ENCODE results near the gene CLOCK.
"Not testable (repeated sequence)": the region's sequence is repeated elsewhere in the genome, so short reads cannot be mapped to it uniquely, and the experiment has no call there.

The CLOCK gene

GRCh38 chr4:55546756-55547465 is at the start of gene CLOCK:
Gene CLOCK (minus strand): TSS chr4:55546909. CDS start chr4:55482785, 64,124 bp downstream.
- DNase-seq (ENCODE audit: low spot score): peak; percentile 95

- no peak for DNase-seq (ENCODE audit: low spot score)
Observed at GRCh38 chr4:55592014-55592413, 45.3 kb upstream of the CLOCK start, which contains the start of gene PDCL2. Gene PDCL2 (minus strand): TSS chr4:55592245. CDS start chr4:55592109, 136 bp downstream.

- DNase-seq (ENCODE audit: low spot score): no peak
Observed at GRCh38 chr4:55588160-55588559, 41.5 kb upstream of the CLOCK start.

GRCh38 chr4:55582773-55583172 is 36.1 kb upstream of the CLOCK start:
- DNase-seq (ENCODE audit: low spot score): not testable (repeated sequence)

- no peak for DNase-seq (ENCODE audit: low spot score)
Observed at GRCh38 chr4:55578341-55579010, 31.8 kb upstream of the CLOCK start.

- DNase-seq (ENCODE audit: low spot score): no peak
Observed at GRCh38 chr4:55575513-55575912, 28.8 kb upstream of the CLOCK start.

- DNase-seq (ENCODE audit: low spot score): no peak
Observed at GRCh38 chr4:55574252-55574651, 27.5 kb upstream of the CLOCK start.

GRCh38 chr4:55571806-55572205 is 25.1 kb upstream of the CLOCK start:
- DNase-seq (ENCODE audit: low spot score): no peak

GRCh38 chr4:55568905-55569504 is 22.3 kb upstream of the CLOCK start:
- no peak for DNase-seq (ENCODE audit: low spot score)

- DNase-seq (ENCODE audit: low spot score): no peak
Observed at GRCh38 chr4:55561889-55562288, 15.2 kb upstream of the CLOCK start.

- no peak for DNase-seq (ENCODE audit: low spot score)
Observed at GRCh38 chr4:55560096-55560495, 13.4 kb upstream of the CLOCK start.

- no peak for DNase-seq (ENCODE audit: low spot score)
Observed at GRCh38 chr4:55554453-55555030, 7.8 kb upstream of the CLOCK start.

- peak; percentile 65 for DNase-seq (ENCODE audit: low spot score)
Observed at GRCh38 chr4:55553441-55554201, 6.9 kb upstream of the CLOCK start.

GRCh38 chr4:55551964-55552363 is 5.3 kb upstream of the CLOCK start:
- not testable (repeated sequence) for DNase-seq (ENCODE audit: low spot score)

GRCh38 chr4:55549888-55550287 is 3.2 kb upstream of the CLOCK start:
- DNase-seq (ENCODE audit: low spot score): no peak

GRCh38 chr4:55547918-55548317 is 1.2 kb upstream of the CLOCK start:
- no peak for DNase-seq (ENCODE audit: low spot score)

GRCh38 chr4:55547466-55547770 is 709 bp upstream of the CLOCK start:
- DNase-seq (ENCODE audit: low spot score): no peak

- DNase-seq (ENCODE audit: low spot score): no peak
Observed at GRCh38 chr4:55546506-55546755, 278 bp downstream of the CLOCK start.

- peak; percentile 90 for DNase-seq (ENCODE audit: low spot score)
Observed at GRCh38 chr4:55545641-55546505, 836 bp downstream of the CLOCK start.

- no peak for DNase-seq (ENCODE audit: low spot score)
Observed at GRCh38 chr4:55545151-55545550, 1.6 kb downstream of the CLOCK start.

GRCh38 chr4:55543858-55544257 is 2.9 kb downstream of the CLOCK start:
- DNase-seq (ENCODE audit: low spot score): no peak

GRCh38 chr4:55540271-55540670 is 6.4 kb downstream of the CLOCK start:
- no peak for DNase-seq (ENCODE audit: low spot score)
